NCI-H2196 (cell line): ENCODE results near the gene DMAC2.
A peak's percentile ranks its signal among the peaks of the same experiment; 100 is the strongest.
"Not testable (repeated sequence)": the region's sequence is repeated elsewhere in the genome, so short reads cannot be mapped to it uniquely, and the experiment has no call there.

Experiments
- DNase-seq: peaks from one replicate; lab custom pipeline; 2025; ENCODE audit not compliant: unreplicated experiment; lab: John Stamatoyannopoulos, UW

Gene DMAC2

DNA sequence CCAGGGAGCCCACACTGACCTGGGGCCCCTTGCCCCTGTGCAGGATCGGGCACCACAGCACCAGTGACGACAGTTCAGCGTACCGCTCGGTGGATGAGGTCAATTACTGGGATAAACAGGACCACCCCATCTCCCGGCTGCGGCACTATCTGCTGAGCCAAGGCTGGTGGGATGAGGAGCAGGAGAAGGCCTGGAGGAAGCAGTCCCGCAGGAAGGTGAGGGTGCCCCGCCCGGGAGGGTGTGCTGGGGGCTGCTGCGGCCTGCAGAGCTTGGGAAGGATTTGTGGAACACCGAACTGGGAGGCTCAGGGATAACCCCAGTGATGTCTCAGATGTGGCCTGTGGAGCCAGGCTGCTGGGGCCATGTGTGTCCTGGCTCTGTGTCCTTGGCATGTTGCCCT is 16.8 kb downstream of the DMAC2 start:
- no peak for DNase-seq

- no peak for DNase-seq
Observed at GRCh38 chr19:41422456-41422855, 17.3 kb downstream of the DMAC2 start.

GRCh38 chr19:41421973-41422372 is 17.7 kb downstream of the DMAC2 start:
- DNase-seq = no peak

DNA sequence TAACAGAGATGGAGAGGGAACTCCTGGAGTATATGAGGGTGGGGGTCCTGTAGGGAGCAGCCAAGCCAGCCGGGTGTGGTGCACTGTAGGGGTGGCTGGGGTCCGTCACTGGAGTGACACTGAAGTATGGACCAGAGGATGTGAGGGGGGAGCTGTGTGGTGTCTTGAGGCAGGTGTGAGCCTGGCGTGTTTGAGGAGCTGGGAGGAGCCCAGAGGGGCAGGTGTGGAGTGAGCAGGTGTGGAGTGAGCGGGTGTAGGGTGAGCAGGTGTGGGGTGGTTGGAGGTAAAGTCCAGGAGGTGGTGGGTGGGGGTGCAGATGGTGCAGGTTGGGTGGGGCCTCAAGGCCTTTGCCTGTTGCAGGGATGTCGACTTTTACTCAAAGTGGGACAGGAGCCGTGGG is 18.4 kb downstream of the DMAC2 start:
- peak; percentile 69 for DNase-seq

DNA sequence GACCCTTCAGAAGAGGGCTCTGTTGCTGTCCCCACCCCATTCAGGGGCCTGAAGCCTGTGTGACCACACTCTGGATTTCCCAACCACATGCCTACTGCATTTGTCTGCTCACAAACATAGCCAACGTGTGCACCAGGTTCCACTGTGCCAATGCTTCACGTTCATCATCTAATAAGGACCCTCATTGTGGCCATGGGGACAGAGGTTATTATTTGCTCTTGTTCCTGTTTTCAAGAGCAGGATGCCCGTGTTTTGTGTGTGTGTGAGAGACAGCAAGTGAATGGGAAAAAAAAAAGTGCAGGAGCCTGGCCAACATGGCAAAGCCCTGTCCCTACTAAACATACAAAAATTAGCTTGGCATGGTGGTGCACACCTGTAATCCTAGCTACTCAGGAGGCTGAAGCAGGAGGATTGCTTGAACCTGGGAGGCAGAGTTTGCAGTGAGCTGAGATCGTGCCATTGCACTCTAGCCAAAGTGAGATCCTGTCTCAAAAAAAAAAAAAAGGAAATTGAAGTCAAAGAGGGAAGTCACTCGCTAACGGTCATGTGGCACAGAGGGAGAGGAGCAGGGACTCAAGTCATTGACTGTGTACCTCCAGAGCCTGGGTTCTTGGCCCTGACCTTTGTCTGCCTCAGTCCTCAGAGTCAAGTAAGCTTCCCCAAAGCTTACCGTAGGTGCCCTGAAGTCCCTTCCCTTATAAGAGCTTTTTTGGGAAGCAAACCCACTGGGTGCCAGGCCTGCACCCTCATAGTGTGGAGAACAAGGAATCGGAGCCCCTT is 19.4 kb downstream of the DMAC2 start:
- DNase-seq = no peak

GRCh38 chr19:41416194-41416674 is 23.5 kb downstream of the DMAC2 start:
- peak; percentile 89 for DNase-seq

DNA sequence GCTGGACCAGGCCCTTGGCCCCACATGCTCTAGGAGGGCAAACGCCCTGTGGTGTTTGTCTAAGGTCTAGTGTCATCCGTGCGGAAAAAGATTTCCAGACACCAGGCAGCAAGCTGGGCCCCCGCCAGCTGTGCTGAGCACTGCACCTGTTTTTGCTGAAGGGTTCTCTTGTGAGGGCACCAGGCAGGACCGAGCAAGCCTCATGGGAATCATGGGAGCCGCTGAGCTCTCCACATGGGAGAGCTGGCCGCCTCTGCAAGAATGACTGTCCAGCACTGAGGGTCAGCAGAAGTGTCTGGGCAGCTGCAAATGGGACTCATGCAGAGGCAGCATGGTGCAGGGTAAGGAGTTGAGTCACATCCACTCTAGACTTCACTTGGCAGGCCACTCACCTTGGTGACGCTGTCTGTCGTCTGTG is 24.5 kb downstream of the DMAC2 start:
- peak; percentile 93 for DNase-seq

DNA sequence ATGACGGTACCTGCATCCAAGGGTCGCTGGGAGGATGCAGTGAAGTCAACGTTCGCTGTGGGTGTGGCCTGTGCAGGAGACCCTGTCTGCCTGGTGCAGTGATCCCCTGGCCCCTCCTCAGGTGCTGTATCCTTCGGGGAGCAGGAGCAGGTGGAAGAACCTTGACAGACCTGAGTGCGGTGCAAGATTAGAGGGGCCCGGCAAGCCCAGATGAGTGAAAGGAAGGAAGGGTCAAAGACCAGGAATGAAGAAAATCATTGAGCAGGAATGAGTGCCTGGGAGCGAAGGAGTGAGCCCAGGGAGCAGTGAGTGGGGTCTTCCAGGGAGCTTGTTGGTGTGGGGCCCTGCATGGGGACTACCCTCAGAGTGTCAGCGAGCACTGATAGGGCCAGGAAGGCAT is 25.3 kb downstream of the DMAC2 start:
- DNase-seq = no peak

DNA sequence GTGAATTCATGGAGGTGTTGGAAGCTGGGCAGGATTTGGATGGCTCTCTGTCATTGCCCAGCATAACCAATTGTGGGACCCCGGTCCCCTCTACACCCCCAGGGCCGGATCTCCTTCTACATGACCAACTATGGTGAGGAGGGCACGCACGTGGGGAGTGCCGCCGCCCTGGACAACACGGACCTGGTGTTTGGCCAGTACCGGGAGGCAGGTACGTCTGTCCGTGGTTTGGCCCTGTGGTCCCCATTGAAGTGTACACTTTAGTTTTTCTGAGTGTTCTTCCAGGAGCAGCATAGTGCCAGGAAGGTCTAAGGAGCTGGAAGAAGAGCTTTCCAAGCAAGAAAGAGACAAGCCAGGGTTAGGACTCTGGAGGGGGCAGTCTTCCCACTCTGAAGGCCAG is 25.8 kb downstream of the DMAC2 start:
- no peak for DNase-seq

DNA sequence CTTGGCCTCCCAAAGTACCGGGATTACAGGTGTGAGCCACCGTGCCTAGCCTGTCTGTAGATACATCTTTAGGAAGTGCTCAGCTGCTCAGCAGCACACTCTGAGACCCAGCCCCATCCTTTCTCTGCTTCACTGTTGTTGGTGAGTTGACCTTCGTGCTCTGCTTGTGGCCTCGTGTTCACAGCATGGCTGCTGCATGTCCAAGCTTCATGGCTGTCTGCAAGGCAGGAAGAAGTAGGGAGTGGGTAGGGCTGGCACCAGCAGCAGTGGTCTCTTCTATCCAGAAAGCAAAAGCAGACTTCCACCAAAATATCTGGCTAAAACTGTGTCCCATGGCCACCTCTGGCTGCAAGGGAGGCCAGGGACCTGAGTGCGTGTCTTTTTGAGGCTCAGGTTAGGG is 26.8 kb downstream of the DMAC2 start:
- no peak for DNase-seq

DNA sequence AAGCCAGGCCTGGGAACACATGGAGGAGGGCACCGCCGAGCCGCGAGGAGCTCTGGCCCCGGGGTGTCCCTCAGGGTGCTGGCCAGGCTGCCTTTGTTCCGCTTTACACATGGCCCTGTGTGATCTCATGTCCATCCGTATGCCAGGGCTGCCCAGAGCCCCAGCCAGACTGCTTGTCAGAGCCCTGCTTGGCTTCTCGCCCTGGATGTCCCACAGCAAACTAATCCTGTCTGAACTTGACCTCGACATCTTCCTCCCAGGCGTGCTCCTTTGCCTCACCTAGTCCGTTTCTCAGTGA is 27.8 kb downstream of the DMAC2 start:
- DNase-seq = no peak

DNA sequence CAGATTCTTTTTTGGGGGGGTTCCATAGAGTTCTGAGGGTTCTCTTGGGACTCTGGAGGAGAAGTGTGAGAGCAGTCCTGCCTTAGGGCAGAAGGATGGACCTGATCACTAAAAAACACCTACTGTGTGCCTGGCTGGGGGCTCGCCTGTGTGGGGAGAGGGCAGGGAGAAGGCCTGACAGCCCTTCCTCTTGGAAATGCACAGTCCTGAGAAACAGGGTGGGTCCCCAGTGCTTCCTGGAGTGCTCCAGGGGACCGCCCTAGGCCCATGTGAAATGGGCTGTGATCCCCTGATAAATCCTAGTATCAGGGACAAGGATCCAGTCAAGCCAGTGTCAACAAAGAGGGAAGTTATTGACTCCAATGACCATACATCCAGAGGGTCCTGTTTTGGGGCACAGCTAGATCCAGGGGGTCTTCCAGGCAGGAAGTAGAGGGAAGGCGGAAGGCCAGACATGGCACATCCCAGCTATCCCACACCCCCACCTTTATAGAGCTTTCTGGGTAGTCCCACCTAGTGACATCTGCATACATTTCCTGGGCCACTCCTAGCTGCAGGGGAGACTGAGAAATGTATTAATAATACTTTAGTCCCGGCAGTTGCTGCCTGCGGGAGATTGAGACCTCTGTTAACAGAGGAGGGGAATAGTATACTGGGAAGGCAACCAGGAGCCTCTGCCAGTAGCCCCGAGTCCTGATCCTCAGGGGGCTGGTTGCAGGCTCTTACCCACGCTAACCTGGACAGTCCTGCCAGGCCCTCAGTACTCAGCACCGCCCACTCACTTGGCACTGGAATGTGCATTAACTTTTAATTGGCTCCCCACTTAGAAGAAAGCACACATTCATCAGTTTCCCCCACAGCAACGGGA is 28.4 kb downstream of the DMAC2 start:
- DNase-seq = no peak

DNA sequence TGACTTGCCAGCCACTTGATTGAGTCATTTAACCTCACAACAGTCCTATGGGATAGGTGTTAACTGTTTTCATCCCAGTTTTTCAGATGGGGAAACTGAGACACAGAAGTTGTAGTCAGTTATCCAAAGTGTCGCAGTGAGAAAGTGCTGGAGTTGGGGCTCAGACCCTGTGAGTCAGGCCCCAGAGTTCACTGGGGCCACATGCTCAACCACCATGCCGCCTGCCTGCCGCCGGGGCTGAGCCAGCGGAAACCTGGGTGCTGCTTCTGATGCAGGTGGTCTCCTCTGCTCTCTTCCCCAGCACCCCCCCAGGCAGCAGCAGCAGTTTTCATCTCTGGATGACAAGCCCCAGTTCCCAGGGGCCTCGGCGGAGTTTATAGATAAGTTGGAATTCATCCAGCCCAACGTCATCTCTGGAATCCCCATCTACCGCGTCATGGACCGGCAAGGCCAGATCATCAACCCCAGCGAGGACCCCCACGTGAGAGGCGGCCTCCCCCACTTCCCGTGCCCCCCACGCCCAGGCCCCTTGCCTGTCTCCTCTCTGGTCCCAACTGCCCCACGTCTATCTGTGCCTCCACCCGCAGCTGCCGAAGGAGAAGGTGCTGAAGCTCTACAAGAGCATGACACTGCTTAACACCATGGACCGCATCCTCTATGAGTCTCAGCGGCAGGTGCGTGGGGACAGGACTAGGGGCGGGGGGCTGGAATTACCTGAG is 29.2 kb downstream of the DMAC2 start:
- DNase-seq = no peak

GRCh38 chr19:41409288-41409687 is 30.4 kb downstream of the DMAC2 start:
- DNase-seq = peak; percentile 58

DNA sequence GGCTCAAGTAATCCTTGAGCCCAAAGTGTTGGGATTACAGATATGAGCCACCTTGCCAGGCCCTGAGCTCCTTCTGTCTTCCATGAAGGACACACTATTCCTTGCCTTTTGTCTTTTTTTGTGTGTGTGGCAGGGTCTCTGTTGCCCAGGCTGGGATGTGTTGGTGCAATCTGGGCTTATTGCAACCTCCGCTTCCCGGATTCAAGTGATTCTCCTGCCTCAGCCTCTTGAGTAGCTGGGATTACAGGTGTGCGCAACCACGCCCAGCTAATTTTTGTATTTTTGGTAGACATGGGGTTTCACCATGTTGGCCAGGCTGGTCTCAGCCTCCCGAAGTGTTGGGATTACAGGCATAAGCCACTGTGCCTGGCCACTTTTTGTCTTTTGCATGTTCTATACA is 30.9 kb downstream of the DMAC2 start:
- DNase-seq = not testable (repeated sequence)

DNA sequence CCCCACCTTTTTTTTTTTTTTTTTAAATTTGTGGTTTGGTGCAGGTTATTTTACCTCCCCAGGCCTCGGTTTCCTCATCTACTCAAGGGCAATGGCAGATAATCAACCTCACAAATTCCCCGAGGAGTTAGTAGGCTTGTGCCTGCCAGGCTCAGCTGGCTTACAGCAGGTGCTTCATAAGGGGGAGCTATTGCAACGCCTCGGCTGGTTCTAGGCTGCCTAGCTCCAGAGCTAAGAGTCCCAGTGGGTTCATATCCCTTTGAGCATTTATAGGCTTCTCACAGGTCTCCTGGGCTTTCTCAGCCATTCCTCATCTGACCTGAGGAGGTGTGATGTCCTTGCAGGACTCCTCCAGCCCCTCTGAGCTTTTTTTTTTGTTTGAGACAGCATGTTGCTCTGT is 31.5 kb downstream of the DMAC2 start:
- no peak for DNase-seq

- peak; percentile 22 for DNase-seq
Observed at GRCh38 chr19:41407271-41407670, 32.4 kb downstream of the DMAC2 start.

DNA sequence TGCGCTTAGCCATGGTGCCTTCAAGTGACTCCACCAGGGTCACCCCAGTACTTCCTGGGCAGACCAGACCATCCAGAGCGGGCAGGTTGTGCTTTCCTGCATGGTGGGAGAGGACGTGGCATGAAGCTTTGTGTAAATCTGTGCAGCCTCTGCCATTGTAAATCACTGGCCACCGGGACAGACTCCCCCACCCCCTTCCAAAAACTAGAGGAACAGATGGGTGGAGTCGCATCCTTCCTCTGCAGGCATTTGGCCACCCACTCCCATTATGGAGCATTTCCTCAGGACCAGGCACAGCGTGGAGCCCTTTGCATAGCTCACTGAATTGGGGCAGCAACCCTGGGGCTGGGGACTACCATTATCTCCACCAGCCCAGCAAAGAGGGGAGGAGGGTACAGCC is 33.9 kb downstream of the DMAC2 start:
- DNase-seq = no peak

DNA sequence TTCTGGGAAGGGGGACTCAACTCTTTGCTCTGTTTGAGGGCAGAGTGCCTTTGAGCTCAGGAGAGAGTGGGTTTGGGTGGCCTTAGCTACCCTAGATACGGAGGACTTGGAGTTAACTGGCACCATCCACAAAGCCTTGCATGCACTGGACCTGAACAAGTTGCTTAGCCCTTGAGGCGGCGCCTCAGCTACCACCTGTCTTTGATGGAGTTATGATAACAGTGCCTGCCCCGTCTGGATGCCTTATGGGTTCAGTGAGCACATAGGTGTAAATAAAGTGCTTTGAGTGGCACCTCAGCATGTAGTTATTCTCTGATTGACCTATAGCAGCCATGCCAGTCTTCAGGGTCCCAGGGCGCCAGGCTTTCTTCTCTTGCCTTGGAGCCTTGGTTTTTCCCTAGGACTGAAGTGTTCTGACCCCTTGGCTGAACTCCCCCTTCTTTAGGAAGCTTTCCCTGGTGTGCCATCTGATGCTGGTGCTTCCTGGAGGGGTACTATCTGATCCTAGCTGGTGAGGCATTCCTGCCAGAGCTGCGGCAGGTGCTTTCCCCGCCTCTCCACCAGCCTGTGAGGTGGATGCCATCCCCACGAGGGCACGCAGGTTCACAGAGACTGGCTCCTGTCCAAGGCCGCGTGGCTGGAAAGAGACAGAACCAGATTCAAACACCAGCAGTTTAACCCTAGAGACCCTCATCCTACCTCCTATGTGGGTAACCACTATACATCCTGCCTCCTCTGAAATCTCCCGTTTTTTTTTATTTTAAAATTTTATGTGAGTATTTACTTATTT is 36.3 kb downstream of the DMAC2 start:
- peak; percentile 50 for DNase-seq

DNA sequence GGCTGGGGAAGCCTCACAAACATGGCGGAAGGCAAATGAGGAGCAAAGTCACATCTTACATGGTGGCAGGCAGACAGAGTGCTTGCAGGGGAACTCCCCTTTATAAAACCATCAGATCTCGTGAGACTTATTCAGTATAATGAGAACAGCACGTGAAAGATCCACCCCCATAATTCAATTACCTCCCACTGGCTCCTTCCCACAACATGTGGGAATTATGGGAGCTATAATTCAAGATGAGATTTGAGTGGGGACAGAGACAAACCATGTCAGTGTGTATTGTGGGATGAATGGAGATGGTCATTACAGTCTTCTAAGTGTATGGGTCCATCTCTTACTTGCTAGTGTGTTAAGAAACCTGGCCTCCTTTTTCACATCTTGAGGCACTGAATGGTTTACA is 37.7 kb downstream of the DMAC2 start:
- no peak for DNase-seq

DNA sequence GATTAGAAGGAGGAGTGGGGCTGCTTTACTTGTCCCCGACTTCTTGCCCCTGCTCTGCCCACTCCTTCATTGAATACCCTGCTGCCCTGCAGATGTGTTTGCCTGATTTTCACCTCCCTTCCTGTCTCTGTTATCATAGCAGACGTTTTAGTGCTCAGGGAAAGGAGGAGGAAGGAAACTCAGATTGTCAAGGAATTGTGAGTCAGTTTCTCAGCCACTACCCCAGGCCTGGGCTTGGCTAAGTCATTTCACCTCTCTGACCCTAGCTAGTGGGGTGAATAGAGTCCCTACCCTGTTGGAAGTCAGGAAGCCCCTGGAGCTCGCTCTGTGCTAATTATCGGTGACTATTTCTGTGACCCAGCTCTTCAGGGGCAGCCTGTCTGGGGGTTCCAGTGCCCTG is 38.2 kb downstream of the DMAC2 start:
- DNase-seq = no peak
